Stimulated activated CD8-positive, alpha-beta memory T cell treated with anti-CD3 and anti-CD28 coated beads, Interleukin-2, amount 100 ng/mL, for 48 hours (primary cell): ENCODE measurements around the gene DDX10.

Experiments used
- DNase-seq, 2 donors: peaks; one replicate each; pipeline ENCODE4 v3.0.0-alpha.2; 2020; ENCODE audit warnings: low read depth in 2 of 2

The DDX10 gene

GRCh38 chr11:108654994-108655631 is 9.8 kb upstream of the DDX10 start:
- DNase-seq = no peak

GRCh38 chr11:108662700-108663099 is 2.2 kb upstream of the DDX10 start:
- no peak for DNase-seq

- no peak for DNase-seq
These were observed 1.6 kb upstream of the DDX10 start for GRCh38 chr11:108663154-108663877.

GRCh38 chr11:108666373-108666772 is 1.5 kb downstream of the DDX10 start:
- DNase-seq = no peak

- no peak for DNase-seq
These were observed 4.4 kb downstream of the DDX10 start for GRCh38 chr11:108669286-108669685.

GRCh38 chr11:108669711-108670110 is 4.8 kb downstream of the DDX10 start:
- no peak for DNase-seq

GRCh38 chr11:108670451-108670850 is 5.6 kb downstream of the DDX10 start:
- DNase-seq = no peak

- no peak for DNase-seq
These were observed 7.2 kb downstream of the DDX10 start for GRCh38 chr11:108672113-108672512.

- DNase-seq = no peak
These were observed 7.9 kb downstream of the DDX10 start for GRCh38 chr11:108672786-108673185.

- DNase-seq = no peak
These were observed 14.2 kb downstream of the DDX10 start for GRCh38 chr11:108679045-108679444.

- DNase-seq = no peak
These were observed 15.4 kb downstream of the DDX10 start for GRCh38 chr11:108680271-108680670.

GRCh38 chr11:108685419-108686130 is 20.7 kb downstream of the DDX10 start:
- no peak for DNase-seq

GRCh38 chr11:108693852-108694251 is 29.0 kb downstream of the DDX10 start:
- no peak for DNase-seq

GRCh38 chr11:108694846-108695245 is 30.0 kb downstream of the DDX10 start:
- DNase-seq = no peak

- DNase-seq = no peak
These were observed 33.1 kb downstream of the DDX10 start for GRCh38 chr11:108697872-108698473.

GRCh38 chr11:108698844-108699642 is 34.2 kb downstream of the DDX10 start:
- DNase-seq = no peak

- no peak for DNase-seq
These were observed 39.0 kb downstream of the DDX10 start for GRCh38 chr11:108703916-108704315.

GRCh38 chr11:108705061-108705460 is 40.2 kb downstream of the DDX10 start:
- no peak for DNase-seq

- DNase-seq = no peak
These were observed 43.3 kb downstream of the DDX10 start for GRCh38 chr11:108708173-108708572.

GRCh38 chr11:108709741-108710140 is 44.9 kb downstream of the DDX10 start:
- DNase-seq = no peak

GRCh38 chr11:108713076-108713790 is 48.4 kb downstream of the DDX10 start:
- DNase-seq = no peak
